Measurements from ENCODE around the gene B4GAT1. TPM values are rescaled to one million over a fixed set of nuclear protein-coding genes. Genes with fewer than 3 reads are reported as not detected.
"Not testable (repeated sequence)": the region's sequence is repeated elsewhere in the genome, so short reads cannot be mapped to it uniquely, and the experiment has no call there.

B4GAT1 gene
- total and polyA plus RNA-seq, 2 donors (not counting 1 experiment from before 2014, with no cell fraction given): 1.4 to 5.2 TPM

GRCh38 chr11:66310803-66311440, 36.5 kb downstream of the B4GAT1 start:
- intact Hi-C loops (cut with micrococcal nuclease); H3K27me3 ChIP-seq (replicated peaks in 1 of 4; ENCODE audit: control extremely low read depth in 1 of 4, control insufficient read depth in 3 of 4, insufficient read depth in 4 of 4, low read length in 3 of 4); H2AFZ ChIP-seq (ENCODE audit: insufficient read depth, low read depth, low read length, poor library complexity, severe bottlenecking); H3K4me3 ChIP-seq (ENCODE audit: control extremely low read depth in 1 of 5, extremely low read depth in 1 of 5, insufficient read depth in 1 of 5, low read depth in 2 of 5, low read length in 4 of 5); H3K9me3 Mint-ChIP-seq (ENCODE audit: insufficient read depth); H3K9ac ChIP-seq (ENCODE audit: low read length); ATAC-seq (ENCODE audit: low read depth); H3K4me2 ChIP-seq (replicated peaks; ENCODE audit: low read depth, low read length, poor library complexity, severe bottlenecking); H3K4me3 Mint-ChIP-seq; DNase-seq; H4K20me1 ChIP-seq (ENCODE audit: control insufficient read depth, insufficient read depth, low read length, poor library complexity, severe bottlenecking); H3K27ac Mint-ChIP-seq; H3K27me3 Mint-ChIP-seq; H3K79me2 ChIP-seq (ENCODE audit: control insufficient read depth, insufficient read depth, low read length); H3K27ac ChIP-seq (ENCODE audit: low read length in 2 of 2); H3K36me3 ChIP-seq (replicated peaks in 1 of 2; ENCODE audit: control extremely low read depth in 1 of 2, control insufficient read depth in 1 of 2, extremely low read depth in 1 of 2, insufficient read depth in 2 of 2, low read length in 1 of 2); H3K9me3 ChIP-seq (ENCODE audit: control extremely low read depth in 1 of 3, control insufficient read depth in 2 of 3, insufficient read depth in 1 of 3, low read length in 2 of 3): not testable (repeated sequence)
- 92% methylated on average over 17 of the region's 18 CpGs for WGBS (ENCODE audit: insufficient coverage)
- ChIA-PET CTCF (interaction anchor here (0.6 to 6.3 kb wide), 45 partner anchors 9 to 451 kb away, joined by 3 to 101 read pairs (median 6); partner anchors contain the start of genes ACTN3, B4GAT1, BRMS1 and FIBP), POLR2A (interaction anchor here (0.7 to 2.0 kb wide), 4 partner anchors 16 to 34 kb away, joined by 3 to 12 read pairs (median 7); partner anchors contain the start of genes BRMS1 and RIN1)
- H3K4me1 ChIP-seq (ENCODE audit: control insufficient read depth in 2 of 2, insufficient read depth in 2 of 2, low read length in 2 of 2): peaks cover 10 to 19% of the 10 kb centered on the region in 2 donors
- peaks cover 26% of the 10 kb centered on the region for H3K4me1 Mint-ChIP-seq

DNA sequence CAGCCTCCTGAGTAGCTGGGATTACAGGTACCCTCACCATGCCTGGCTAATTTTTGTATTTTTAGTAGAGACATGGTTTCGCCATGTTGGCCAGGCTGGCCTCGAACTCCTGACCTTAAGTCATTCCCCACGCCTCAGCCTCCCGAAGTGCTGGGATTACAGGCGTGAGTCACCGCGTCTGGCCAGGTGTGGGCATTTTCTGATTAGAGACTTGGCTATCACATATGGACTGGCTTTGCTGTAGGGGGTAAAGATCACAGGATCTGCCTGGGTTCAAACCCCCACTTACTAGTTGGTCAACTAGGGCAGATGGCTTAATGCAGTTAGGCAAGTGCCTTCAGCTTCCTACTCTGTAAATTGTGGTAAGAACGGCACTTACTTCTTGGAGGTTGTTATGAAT, 37.1 kb downstream of the B4GAT1 start:
- Mint-ChIP-seq H3K9me3 (ENCODE audit: insufficient read depth) (no peaks in the 10 kb centered on the region), H3K27me3 (peaks cover 3% of the 10 kb centered on the region), H3K27ac (no peak overlapping the region), H3K4me3 (no peak overlapping the region), H3K4me1 (peaks cover 22% of the 10 kb centered on the region)
- Histone ChIP-seq H4K20me1 (ENCODE audit: control insufficient read depth, insufficient read depth, low read length, poor library complexity, severe bottlenecking) (no peaks in the 10 kb centered on the region), H3K9me3 (ENCODE audit: control extremely low read depth in 1 of 3, control insufficient read depth in 2 of 3, insufficient read depth in 1 of 3, low read length in 2 of 3) (no peaks in the 10 kb centered on the region), H3K27me3 (replicated peaks in 1 of 4; ENCODE audit: control extremely low read depth in 1 of 4, control insufficient read depth in 3 of 4, insufficient read depth in 4 of 4, low read length in 3 of 4) (no peaks in the 10 kb centered on the region), H3K4me3 (ENCODE audit: control extremely low read depth in 1 of 5, extremely low read depth in 1 of 5, insufficient read depth in 1 of 5, low read depth in 2 of 5, low read length in 4 of 5) (no peak overlapping the region), H3K9ac (ENCODE audit: low read length) (no peak overlapping the region), H3K27ac (ENCODE audit: low read length in 2 of 2) (no peak overlapping the region), H3K36me3 (replicated peaks in 1 of 2; ENCODE audit: control extremely low read depth in 1 of 2, control insufficient read depth in 1 of 2, extremely low read depth in 1 of 2, insufficient read depth in 2 of 2, low read length in 1 of 2) (no peaks in the 10 kb centered on the region), H3K4me1 (ENCODE audit: control insufficient read depth in 2 of 2, insufficient read depth in 2 of 2, low read length in 2 of 2) (peaks cover 10 to 19% of the 10 kb centered on the region in 2 donors), H3K4me2 (replicated peaks; ENCODE audit: low read depth, low read length, poor library complexity, severe bottlenecking) (no peak overlapping the region), H2AFZ (ENCODE audit: insufficient read depth, low read depth, low read length, poor library complexity, severe bottlenecking) (no peak overlapping the region), H3K79me2 (ENCODE audit: control insufficient read depth, insufficient read depth, low read length) (no peaks in the 10 kb centered on the region)
- intact Hi-C loops (cut with micrococcal nuclease): no loop called here
- ATAC-seq (ENCODE audit: low read depth) (no peak), DNase-seq (no peak)
- WGBS (ENCODE audit: insufficient coverage): 89% methylated on average over 6 of the region's 8 CpGs
- ChIA-PET POLR2A (no interaction called here), CTCF (interaction anchor here (1.1 to 6.3 kb wide), 7 partner anchors 16 to 311 kb away, joined by 3 to 101 read pairs (median 44); partner anchors contain the start of genes B4GAT1 and BRMS1)
- no peak for TF ChIP-seq EZH2 (IDR thresholded peaks at IDR 0.05; ENCODE audit: borderline replicate concordance, insufficient read depth, low read depth, low read length, poor library complexity, severe bottlenecking)
- no peak for TF ChIP-seq CTCF (IDR thresholded peaks at IDR 0.05)
